HG03565 (cell line): ENCODE measurements around the gene ANKRD1.
A peak's percentile ranks its signal among the peaks of the same experiment; 100 is the strongest.
"Not testable (repeated sequence)": the region's sequence is repeated elsewhere in the genome, so short reads cannot be mapped to it uniquely, and the experiment has no call there.

ENCODE experiments used
- ATAC-seq: cut with Tn5 transposase; IDR thresholded peaks from one replicate; pipeline ENCODE4 v1.9.1; 2021; ENCODE audit warnings: mild to moderate bottlenecking, moderate library complexity; ENCODE audit not compliant: unreplicated experiment

The ANKRD1 gene

DNA sequence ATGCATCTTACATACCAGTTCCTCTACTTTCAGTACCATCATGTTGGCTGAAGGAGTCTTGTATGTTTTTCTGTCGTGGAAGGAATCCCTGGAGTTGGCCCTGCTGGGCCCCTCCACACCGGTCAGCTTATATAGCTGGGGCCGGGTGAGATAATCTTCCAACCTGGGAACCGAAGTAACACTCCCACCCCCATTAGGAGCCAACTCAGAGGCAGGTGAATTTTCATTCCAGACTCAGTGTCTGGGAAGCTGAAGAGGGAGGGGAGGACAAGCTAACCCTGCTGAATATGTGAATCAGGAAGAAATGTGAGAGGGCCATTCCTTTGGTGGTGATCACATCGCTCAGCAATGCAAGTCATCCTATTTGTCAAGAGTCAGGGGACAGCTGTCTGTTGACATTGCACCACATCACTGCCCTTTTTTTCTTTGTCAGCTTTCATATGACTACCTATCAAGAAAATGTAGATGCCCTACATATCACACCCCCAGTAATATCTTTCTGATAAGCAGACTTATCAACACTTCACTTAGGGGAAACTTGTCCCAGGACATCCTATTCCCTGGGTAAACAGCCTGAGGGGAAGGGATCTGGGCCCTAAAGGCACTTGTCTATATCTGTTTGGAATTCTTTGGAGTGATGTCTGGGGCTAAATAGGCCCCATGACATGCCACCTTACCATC, at the start of gene ANKRD1:
TSS of gene ANKRD1 (minus strand) at position 102 of the 681 bp plus-strand sequence. CDS start at position 42, 60 bp downstream.
- ATAC-seq: no peak

DNA sequence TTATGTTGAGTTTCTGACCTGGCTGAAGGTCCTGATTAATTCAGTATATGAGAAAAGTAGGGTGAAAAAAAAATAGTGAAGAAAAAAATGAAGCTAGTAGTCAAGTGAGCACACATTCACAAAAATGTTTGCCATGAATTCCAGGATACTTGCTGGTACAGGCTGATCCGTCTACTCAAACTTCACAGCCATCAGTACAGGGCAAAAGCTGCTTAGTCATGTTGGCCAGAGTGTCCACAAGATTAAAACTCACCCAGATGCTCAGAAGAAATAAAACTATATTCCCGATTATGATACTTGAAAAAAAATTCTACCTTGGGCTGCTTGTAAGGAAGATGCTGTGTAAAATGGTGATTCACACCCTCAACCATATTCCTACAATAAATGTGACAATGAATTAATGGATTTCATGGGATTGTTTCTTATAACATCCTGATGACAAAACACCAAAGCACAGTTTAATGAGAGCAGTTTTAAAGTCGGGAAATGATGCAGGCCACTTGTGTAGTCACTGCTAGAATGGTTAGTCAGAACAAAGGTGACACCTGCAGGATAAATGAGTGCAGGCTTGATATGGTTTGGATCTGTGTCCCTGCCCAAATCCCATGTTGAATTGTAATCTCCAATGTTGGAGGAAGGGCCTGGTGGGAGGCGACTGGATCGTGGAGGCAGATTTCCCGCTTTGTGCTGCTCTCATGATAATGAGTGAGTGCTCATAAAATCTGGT, 49.2 kb upstream of the ANKRD1 start:
- no peak for ATAC-seq

DNA sequence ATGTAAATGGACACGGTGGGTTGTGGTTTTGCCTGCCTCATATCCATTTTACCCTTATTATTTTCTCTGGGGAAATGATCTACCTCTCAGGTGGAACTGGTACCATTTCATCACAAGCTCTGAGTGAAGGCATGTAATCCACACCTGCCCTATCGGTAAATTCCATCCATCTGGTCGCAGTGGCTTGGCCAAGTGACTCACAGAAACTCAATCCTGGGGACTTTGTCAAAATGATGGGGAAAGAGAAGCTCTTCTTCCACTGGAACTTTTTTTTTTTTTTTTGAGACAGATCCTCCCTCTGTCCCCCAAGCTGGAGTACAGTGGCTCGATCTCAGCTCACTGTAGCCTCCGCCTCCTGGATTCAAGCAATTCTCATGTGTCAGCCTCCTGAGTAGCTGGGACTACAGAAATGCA, 48.2 kb upstream of the ANKRD1 start:
- no peak for ATAC-seq

DNA sequence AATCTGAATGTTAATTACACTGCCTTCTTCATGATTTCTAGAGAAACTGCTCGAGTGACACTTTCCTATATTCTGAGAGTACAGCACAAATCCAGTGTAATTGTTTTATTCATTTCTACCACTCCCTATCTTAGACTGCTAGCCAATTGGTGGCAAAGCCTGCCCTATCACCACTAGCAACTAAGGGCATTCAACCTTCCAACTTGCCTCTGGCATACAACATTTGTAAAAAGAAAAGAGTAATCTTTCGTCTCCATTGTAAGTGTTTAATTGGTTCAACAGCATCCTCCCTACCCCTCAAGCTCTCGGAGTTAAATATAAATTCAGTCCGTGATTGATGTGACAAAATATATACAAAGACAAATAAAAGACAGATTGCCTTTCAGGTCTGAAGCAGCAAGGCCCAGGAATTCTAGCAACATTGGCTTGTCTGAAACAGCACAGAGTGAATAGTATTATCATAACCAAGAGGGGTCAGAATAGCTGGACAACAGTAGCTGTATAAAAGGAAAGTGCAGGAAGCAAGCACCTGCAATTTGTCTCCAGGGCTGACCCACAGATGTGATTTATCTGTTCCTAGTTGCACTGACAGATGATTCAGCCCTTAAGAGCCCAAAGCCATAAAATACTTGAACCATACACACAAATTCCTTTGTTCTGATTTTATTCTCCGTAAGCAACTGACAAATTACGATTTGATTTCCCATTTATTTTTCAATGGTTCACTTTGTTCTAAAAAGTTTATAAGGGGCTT, 47.6 kb upstream of the ANKRD1 start:
- no peak for ATAC-seq

DNA sequence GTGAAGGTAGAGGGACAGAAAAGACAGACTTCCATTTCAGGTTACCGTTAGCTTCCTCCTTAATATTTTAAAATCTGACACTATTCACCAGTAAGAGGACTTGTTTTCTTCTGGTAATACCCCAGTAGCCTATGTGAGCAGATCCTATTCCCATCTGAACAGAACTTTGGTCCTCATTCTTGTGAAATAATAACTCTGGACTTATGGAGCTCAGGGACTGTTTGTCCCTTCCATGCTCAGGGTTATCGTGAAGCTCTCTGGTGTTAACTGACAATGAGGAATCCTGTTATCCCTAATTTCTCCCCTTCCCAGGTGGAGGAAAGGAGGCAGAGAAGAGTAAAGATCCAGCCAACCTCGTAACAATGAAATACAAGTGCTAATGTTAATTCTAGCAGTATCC, 47.0 kb upstream of the ANKRD1 start:
- no peak for ATAC-seq

DNA sequence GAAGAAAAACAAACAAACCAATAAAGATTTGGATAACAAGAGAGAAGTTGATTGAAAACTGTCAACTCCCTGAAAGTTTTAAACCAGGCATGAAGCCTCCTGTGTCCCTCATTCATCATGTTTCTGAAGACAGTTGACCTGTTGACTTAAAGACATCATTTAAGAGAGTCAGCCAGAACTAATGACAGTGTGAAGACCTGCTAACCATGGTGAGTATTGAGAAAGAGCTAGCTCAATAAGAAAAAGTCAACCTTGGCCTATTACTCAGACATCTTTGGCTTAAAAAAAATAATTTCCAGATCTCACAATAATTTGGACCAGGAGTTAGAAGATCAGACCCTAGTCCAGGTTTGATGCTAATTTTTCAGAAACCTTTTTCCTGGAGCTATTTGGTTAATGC, 45.3 kb upstream of the ANKRD1 start:
- no peak for ATAC-seq

DNA sequence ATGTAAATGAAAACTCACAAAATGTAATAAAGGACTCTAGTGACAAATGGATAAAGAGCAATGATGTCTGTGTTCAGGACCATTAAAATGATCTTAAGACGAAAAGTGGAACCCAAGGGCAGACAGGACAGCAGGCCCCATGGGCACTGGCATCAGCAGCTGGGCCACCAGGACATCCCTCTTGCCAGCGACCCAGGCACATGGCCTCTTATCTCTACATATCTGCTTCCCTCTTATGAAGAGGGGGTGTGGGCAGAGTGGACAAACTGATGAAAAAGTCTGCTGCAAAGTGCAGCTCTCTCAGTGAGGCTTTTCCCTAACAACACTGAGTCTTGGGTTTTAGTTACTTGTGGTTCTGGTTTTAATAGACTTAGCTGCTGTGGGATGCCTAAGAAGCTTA, 44.8 kb upstream of the ANKRD1 start:
- no peak for ATAC-seq

DNA sequence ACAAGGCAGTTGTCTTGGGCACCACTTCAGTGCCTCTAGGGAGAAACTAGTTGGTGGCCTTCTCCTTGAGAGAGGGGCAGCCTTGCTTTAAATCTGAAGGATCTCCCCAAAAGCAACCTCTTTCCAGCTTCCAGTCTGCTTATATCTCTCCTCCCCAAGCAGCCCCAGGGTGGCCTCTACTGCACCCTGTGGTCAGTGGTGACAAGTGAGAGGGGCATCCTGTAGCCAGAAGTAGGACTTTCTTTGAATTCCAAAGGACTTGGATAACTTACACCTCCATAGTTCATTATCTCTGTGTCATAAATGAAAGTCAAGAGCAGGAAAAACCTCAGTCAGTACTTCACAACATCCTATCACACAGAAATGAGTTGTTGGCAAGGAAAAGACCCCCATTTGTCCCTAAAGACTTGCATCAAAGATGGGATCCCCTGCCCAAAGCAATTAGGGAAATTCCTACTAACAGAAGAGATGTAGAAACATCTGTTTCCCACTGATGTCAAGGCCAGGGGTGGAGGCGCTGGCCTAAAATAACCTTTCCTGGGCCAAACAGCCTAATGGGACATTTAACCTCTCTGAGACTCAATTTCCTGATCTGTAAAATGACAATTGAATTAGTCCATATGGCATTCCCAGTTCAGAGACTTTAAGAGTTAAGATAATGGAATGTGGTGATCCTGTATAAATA, 44.0 kb upstream of the ANKRD1 start:
- ATAC-seq: no peak

DNA sequence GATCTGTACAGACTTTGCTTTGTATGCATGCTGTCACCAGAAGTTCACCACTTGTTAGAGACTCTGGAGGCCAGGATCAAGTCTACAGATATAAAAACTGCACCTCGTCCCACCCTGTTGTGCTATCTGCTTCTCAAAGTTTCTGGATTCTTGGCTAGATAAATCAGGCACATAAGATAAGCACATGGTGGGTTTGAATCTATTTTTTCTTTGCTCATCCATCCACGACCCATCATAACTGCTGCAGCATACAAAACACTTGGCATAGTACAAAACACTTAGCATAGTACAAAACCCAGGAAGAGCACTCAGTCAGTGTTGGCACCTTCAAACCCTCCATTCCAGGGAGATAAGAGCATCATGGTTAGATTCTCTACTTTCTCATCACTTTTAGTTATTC, 42.4 kb upstream of the ANKRD1 start:
- ATAC-seq: no peak

DNA sequence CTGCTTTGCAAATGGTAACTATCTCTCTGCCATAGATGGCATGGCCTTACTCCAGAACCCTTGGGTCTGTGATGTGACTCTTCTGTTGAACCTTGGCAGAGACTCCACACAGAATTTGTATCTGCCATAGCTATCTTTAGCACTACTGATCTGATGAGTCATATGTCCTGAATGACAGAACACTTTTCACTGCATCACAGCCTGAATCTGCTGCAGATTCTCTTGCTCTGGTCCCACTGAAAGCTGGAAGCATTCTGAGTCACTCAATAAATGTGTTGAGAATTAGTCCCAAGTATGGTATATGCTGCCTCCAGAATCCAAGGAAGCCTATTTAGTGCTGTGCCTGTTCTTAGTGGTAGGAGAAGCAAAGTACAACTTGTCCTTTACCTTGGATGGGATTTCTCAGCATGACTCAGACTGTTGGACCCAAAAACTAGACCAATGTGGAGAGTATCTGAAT, 39.5 kb upstream of the ANKRD1 start:
- peak; percentile 89 for ATAC-seq

DNA sequence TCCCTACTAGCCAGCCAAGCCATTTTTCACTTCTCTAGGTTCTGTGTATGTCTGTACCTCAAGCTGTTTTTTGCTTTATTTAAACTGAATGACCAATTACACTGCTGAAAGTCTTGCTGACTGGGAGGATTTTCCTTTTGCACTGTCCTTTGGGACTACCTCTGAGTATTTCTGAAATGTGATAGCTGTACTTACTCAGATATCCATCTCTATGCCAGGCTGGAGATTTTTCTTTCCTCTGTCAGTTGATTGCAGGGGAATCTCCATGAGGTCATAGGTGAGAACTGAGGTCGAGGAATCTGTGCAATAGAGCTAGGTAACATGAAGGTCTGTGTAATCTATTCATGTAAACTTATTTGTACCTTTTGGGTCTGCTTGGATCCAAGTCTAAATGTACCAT, 38.9 kb upstream of the ANKRD1 start:
- no peak for ATAC-seq

DNA sequence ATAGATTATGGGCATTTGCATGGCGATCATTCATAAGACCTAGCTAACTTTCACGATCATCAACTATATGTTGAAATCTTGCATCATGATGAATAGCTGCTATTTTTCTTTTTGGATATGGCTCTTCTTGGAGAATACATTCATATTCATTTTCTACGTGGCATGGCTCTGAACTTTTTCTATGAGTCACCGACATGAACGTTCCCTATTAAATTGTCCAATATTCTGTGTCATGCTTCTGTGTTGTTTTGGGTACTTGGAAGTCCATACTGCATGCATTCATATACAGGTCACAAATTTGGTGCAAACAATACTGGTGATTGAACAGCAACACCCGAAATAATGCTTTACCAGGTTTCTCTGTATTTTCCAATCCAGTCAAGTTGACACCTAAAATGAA, 37.9 kb upstream of the ANKRD1 start:
- ATAC-seq: no peak

DNA sequence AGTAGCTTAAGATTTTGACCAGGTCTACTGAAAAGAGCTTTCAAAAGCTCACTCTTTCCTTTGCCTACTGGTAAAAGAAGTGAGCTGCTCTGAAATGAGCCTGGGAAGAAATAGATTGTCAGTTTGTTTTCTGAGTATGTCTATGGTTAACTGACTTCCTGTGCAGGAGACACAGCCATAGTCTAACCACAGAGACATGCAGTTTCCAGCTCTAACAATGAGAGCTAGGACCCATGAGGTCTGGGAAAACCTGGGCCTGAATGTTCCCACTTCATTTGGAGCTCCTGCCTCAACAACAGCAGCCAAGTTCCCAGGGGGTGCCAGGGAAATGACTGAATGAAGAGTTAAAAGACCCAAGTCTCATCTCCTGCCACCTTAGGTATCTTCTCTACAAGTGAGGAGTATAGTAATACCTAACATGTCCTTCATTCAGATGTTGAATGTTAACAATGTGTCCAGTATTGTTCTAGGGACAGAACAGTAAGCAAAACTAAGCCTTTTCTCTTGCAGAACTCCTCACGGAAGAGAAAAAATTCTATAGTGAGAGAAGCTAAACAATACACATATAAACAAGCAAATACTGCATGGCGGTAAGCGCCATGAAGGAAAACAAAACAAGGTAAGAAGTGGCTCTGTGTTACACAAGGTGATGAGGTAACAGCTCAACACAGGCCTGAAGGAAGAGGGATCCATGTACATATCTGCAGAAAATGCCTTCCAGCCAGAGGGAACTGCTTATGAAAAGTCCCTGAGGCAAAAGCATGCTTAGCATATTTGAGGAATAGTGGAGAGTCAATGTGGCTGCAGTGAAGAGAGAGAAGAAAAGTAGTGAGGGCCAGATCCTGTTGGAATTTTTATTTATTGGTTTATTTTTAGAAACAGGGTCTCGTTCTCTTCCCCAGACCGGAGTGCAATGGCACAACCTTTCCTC, 26.4 kb upstream of the ANKRD1 start:
- peak; percentile 74 for ATAC-seq

DNA sequence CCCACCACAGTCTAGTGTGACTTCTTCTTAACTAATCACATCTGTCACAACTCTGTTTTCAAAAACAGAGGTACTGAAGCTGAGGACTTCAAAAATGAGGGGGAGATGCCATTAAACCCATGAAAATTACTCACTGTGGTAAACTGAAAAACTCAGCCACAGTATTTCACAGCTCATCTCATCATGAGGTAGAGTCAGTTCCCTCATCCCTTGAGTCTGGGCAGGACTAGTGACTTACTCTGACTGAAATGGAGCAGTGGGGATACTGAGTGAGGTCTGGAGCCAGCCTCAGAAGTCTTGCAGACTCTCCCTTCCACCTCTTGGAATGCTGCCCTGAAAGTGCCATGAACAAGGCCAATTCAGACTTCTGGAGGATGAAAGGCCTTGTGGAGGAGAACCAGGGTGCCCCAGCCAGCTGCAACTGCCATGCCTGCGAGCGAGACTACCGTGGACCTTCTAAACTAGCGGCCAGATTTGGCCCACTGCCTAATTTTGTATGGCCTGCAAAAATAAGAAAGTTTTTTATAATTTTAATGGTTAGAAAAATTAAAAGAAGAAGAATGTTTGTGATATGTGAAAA, 24.7 kb upstream of the ANKRD1 start:
- ATAC-seq: no peak

DNA sequence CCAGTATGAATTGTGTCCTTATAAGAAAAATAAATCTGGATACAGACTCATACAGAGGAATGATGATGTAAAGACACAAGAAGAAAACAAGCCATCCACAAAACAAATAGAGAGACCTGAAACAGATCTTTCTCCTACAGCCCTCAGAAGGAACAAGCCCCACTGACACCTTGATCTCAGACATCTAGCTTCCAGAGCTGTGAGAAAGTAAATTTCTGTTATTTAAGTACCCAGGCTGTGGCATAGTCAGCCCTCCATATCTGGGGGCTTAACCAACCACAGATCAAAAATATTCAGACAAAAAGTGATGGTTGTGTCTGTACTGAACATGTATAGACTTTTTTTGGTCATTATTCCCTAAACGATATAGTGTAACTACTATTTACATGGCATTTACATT, 23.9 kb upstream of the ANKRD1 start:
- ATAC-seq: no peak

DNA sequence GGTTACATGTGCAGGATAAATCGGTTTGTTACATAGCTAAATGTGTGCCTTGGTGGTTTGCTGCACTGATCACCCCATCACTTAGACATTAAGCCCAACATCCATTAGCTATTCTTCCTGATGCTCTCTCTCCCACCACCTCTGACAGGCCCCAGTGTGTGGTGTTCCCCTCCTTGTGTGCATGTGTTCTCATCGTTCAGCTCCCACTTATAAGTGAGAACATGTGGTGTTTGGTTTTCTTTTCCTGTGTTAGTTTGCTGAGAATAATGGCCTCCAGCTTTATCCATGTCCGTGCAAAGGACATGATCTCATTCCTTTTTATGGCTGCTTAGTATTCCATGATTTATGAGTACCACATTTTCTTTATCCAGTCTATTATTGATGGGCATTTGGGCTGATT, 22.1 kb upstream of the ANKRD1 start:
- not testable (repeated sequence) for ATAC-seq

DNA sequence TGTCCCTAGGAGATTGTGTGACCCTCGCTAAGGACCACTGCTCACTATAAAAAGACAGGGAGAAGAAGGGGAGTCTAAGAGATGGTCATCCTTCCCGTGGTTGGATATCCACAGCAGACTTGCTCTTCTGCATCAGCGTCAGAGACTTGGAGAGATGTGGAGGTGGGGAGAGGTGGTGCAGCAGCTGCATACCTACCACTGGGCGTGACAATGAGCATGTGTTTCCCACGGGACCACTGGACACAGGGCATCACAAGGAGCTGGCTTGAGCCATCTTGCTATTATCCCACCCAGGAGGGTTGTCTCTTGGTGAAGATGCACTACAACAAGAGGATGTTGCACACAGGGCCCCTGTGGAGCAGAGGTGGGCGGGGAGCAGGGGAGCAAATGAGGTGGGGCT, 18.8 kb upstream of the ANKRD1 start:
- no peak for ATAC-seq

DNA sequence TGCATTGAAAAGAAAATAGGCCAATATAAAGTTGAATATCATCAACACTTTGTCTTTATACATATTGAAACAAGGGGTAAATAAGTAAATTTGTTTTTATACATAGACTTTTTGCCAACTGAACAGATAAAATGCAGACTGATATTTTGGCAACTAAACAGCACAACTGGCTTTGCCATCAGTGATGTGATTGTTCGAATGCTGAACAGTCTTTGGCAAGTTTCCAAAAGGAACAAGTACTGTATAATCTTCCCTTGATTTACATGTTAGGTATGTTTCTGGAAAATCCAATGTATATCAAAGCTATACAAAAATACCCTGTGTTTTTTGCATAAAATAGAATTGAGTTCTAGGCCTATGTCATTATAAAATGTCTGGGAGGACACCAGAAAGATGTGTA, 18.2 kb upstream of the ANKRD1 start:
- ATAC-seq: no peak

DNA sequence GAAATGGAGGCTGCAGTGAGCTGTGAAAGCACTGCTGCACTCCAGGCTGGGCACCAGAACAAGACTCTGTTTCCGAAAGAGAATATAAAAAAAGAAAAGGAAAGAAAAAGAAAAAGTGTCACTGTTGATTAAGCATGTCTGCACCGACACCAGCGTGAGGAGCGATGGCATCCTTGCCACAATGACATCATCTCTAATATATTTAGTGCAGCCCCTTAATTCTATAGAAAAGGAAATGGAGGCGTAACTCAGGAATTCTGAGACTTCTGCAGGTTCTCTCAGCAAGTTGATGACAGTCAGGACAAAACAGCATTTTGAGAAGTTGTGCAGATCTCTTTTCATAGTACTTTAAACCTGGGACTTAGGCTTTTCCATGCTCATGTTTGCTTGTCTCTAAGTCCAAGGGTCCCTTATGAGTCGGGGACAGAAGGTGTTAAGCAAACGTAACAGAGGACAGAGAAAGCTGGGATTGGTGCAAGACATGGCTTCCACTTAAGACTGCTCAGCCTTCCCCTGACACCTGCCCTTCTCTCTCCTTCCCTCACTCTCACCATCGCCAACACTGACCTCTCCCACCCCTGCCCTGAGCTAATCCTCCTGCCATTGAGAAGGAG, 16.9 kb upstream of the ANKRD1 start:
- ATAC-seq: no peak
